IPS-NIHi7 (cell line): ENCODE results near the gene RALGAPA2.

ENCODE experiments used
- DNase-seq: peaks from one replicate; pipeline ENCODE4 v3.0.0; 2012; ENCODE audit warnings: mixed read lengths; ENCODE audit errors: extremely low spot score

Gene RALGAPA2

DNA sequence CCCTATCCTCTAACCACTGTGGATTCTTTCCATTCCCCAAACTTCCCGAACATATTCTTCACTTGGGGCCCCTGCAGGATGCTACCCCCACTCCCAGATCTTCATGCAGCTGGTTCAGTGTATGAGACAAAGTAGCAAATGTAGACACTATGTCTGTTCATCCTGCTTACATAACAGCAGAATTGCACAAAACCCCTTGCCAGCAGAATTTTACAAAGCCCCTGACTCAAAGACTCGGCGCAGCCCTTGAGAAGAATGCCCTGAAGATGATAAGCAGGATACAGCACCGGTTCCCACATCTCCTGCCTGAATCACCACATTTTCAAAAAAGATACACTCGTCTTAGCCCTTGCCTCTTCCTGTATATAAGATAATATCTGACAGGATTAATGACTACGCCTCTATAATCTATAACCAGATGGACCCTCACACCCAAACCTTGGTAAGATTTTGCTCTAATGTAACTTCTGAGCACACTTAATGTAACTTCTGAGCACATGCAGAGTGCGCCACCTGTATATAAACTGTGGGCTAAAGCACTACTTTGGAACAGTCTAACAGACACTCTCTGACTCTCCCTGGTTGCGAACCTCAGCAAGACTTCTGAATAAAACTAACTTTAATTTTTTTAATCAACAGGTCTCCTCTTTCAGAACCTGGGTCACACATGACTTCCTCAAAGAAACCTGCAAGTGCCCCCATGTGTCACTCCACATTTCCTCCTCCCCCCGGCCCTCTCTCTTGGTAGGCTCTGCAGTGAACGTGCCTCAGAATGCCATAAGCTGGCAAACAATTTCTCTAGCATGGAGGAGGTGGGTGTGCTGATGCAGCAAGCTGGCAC, 28.7 kb downstream of the RALGAPA2 start:
- no peak for DNase-seq

DNA sequence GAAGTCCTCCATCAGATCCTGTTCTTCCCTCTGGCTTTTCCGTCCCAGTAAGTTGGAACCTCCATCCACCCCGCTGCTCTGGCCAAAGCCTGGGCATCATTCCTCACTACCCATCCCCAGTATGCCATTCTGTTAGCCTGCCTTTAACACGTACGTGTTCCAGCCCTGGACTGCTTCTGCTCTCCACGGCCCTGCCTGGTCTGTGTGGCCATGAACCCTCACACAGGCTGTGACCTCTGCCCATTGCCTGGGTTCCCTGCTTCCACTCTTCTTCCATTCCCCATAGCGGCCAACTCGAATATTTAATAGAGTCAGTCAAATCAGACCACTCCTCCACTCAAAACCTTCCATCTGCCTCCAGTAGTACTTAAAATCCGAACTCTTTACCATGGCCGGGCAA, 29.4 kb downstream of the RALGAPA2 start:
- DNase-seq = no peak

DNA sequence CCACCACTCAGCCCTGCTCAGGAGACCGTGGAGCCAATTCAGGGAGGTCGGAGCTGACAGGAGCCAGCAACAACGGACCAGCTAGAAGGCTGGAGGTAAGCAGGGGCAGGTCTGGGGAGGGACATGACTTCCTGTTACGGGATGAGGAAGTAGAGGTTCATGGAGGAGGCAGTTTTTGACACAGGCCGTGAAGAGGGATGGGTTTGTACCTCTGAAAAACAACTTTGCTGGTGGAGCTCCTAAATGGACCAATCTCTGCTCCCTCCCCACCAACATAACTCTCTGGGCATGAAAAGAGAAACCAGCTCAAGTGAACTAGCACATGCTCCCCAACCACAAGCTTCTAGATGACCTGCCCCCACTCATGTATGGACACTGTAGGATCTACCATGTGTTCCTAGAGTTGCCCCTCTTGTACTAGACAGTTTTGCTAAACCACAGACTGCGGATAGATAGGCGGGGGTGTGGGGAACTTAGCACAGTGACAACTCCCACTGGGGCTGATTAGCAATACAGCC, 31.4 kb downstream of the RALGAPA2 start:
- DNase-seq = no peak

- no peak for DNase-seq
These were observed 33.1 kb downstream of the RALGAPA2 start for GRCh38 chr20:20679316-20679715.

DNA sequence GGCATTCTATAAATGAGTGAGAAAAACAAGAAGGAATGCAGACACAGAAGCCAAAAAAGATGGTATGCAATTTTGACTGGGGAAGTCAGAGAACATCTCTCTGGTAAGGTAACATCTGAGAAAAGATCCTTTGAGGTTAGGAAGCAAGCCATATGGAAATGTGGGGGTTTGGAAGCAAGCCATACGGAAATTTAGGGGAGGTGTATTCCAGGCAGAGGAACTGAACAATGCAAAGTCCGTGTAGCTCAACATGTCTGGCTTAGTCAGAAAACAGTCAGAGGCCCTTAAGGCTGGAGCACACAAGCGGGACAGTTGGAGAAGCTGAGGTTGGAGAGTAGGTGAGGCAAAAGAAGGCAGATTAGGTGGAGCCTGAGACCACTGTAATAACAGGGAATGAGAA, 35.3 kb downstream of the RALGAPA2 start:
- no peak for DNase-seq

DNA sequence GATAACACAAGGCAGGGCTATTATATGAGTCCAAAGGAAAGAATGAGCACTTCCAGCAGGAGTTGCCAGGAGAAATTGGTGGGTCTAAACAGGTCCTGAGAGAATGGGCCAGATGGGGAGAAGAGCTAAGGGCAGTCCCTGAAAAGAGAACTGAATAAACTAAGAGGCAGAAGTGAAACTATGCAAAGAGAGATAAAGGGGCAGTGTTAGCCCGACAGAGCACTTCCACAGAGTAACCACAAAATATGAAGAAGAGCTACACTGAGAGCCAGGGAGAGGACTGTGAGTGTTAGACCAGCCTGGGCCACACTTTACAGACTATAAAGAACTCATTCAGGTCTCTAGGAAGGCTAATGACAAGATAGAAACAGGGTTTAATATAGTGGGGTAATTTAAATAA, 43.8 kb downstream of the RALGAPA2 start:
- DNase-seq = no peak

DNA sequence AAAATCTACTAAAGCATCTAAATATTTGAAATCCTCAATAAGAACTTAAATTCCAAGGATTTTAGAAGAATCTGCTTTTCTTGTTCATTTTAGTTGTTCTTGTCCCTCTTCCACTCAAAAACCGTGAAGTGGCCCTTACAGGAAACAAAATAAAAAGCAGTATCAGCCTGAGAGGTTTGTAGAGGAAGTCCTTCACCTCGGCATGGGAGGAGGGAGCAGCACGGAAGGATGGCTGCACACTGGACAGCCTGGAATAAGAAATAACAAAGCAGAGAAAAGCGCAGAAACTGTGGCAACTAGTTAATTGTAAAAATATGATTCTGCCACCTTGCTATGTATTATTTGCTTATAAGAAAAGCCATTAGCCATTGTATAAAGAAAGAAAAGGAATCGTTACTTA, 46.1 kb downstream of the RALGAPA2 start:
- no peak for DNase-seq

DNA sequence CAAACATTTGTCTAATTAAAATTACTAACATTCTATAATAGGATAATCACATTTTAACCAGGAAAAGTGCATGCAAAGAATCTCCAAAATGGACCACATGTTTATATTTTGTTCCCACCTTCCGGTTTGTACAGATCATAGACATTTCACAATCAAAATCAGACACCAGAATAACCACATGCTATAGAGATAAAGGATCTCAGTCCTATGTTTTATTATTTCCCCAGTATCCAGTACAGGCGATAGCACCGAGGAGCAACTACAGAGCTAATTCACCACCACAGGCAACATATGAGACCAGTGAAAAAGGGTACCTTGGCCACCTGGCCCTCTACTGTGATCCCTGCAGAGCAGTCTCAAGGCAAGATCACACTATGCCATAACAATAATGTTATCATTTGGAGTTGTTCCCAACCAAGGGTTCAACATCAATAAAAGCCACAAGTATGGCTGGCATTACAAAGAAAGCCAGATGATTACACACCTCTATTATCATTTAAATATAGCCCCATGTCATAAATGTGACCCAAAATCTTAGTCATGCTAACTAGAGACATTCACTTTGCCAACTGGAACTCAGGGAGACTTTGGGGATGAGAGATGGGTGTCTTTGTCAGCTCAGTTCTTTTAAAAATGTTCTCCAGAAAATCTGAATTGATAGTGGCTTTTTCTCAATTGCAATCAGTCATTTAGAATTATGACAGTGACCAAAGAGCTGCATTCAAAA, 46.7 kb downstream of the RALGAPA2 start:
- DNase-seq = no peak

GRCh38 chr20:20664795-20665589, 47.5 kb downstream of the RALGAPA2 start:
- peak; percentile 38 for DNase-seq

- no peak for DNase-seq
These were observed 48.6 kb downstream of the RALGAPA2 start for GRCh38 chr20:20663841-20664240.

DNA sequence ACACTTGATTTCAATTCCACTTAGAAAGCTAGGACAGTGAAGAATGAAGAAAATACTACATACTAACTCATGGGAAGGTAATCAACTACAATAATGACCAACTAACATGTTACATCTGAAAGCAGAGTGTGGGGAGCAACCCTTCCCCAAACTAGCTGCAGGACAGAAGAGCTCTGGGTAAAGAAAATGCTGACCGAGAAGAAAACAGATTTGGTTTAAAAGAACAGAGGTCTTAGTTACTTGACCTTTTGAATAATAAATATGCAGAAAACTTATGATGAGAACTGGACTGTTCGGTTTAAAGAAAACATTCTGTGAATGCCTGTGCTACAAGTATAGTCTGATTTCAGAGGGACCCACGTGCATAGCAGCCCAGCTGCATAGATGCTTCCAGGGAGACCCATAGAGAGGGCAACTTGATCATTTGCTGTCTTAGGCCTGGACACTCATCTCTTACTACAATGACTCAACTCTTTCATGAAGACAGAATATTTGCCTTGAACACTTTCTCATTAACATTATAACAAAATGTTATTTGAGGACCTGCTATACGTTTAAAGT, 53.5 kb downstream of the RALGAPA2 start:
- no peak for DNase-seq

DNA sequence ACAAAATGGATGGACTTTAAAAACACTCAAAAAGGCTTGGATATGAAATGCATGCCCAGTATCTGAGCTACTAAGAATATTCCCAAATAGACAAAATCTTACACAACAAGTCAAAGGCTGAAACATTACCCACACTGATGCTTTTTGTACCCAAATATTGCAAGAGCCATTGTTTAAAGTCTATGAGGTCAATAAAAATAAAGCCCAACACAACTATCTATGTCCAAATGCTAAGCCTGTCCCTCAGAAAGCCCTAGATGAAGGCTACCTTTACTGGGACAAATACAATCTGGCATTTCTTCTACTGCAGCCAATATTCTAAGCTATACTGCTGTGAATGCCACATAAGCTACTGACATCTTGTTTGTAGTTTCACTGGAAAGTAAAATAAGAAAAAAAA, 54.3 kb downstream of the RALGAPA2 start:
- no peak for DNase-seq

- no peak for DNase-seq
These were observed 55.4 kb downstream of the RALGAPA2 start for GRCh38 chr20:20657092-20657491.

DNA sequence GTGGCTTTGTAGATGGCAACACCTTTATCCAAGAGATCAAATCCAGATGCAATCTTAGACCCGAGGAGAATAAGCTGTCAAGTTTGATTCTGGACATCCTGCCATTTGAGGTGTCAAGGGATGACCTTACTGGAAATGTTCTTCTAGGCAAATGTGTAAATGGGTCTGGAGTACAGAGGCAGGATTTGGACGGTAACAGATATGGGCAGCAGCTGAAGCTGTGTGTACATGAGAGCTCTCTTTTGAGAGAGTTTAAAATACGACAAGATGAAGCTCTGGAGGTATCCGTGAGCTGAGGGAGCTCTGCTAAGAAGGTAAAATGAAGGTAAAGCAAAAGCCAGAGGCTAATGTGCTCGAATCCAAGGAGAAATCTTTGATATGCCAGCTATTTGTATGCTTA, 56.6 kb downstream of the RALGAPA2 start:
- DNase-seq = no peak

- no peak for DNase-seq
These were observed 62.5 kb downstream of the RALGAPA2 start for GRCh38 chr20:20649945-20650344.

DNA sequence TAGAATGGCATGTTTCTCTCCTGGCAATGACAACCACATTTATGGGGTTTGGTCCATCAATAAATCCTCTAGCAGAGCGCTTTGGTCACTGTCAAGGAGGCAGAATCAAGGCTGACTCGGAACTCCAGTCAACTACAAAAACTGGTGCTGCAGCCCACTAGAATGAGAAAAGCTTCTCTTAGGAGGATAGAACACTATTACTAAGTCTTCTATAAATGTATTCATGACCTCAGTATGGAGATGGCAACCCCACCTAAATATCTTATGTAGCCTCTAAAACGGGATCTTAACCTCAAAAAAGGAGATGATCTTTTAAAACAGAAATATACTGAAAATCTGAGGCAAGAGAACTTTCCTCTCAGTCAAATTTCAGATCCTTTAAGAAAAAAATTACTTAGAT, 68.5 kb downstream of the RALGAPA2 start:
- DNase-seq = no peak

DNA sequence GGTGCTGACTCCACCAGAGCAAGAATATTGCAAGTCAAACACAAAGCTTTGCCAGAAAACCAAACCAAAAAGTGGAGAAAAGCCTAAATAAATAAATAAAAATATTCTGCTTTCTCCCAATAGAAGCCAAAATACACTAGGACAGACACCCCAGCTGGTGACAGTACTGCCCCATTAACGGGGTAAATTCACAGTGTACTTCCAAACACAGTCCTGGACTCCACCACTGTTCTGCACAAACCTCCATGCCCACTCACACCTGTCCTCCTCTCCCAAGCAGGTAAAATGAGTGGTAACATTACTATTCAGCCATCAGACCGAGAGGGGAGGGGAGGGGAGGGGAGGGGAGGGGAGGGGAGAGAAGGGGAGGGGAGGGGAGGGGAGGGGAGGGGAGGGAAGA, 70.7 kb downstream of the RALGAPA2 start:
- no peak for DNase-seq

DNA sequence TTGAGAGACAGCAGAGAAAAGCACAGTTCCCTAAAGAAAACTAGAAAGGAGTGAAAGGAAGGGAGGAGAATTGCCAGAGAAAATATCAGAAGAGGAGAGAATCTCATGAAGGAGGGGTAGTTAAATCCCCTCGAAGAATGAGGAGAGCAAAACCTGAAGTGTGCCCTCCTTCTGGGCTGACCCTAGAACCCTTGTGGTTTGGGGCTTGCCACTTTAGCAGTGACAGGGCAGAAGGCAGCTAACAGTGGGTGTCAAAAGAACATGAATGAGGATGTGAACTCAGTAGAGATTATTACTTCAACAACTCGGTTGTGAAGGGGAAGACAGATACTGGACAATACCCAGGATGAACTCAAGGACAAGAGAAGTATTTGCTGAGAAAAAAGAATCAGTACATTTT, 73.6 kb downstream of the RALGAPA2 start:
- no peak for DNase-seq

GRCh38 chr20:20637998-20638725, 74.3 kb downstream of the RALGAPA2 start:
- DNase-seq = no peak

GRCh38 chr20:20635006-20635405, 77.4 kb downstream of the RALGAPA2 start:
- no peak for DNase-seq

DNA sequence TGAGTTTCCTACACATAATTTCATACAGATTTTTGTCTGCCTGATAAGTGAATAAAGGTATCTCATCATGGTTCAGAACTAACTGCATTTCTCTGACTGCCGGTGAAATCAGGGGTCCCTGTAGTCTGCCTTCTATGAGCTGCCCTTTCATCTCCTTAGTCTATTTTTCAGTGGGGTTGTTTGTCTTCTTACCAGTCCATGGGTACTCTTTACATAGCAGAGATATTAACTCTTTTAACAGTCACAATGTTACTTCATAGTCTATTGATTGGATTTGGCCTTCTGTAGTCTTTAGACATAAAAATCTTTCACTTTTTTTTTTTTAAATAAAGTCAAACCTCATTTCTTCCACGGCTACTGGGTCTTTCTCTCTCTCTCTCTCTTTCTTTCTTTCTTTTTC, 79.8 kb downstream of the RALGAPA2 start:
- no peak for DNase-seq
